Activated CD8-positive, alpha-beta T cell treated with anti-CD3 and anti-CD28 coated beads, Interleukin-2, amount 10 ng/mL, durations not matched to agents 7 days and 5 days (primary cell): ENCODE data around the gene RAMACL. TPM values are rescaled to one million over a fixed set of nuclear protein-coding genes. Genes with fewer than 3 reads are reported as not detected.

Experiments used
- ATAC-seq: fragments of 150-1000 bp; cut with Tn5 transposase; one replicate; pipeline ENCODE4 v1.10.0; 2021; ENCODE audit warnings: moderate library complexity
- CTCF ChIA-PET: fragments of 350-600 bp; sonication (Branson Sonifier 250); formaldehyde crosslinking; loops from one replicate; lab custom pipeline; 2021; ENCODE audit warnings: antibody characterized with exemption; lab: Charles Lee
- POLR2A ChIA-PET: fragments of 350-600 bp; sonication (Branson Sonifier 250); formaldehyde crosslinking; loops from one replicate; lab custom pipeline; 2021; ENCODE audit warnings: antibody characterized with exemption; lab: Charles Lee
- DNase-seq: peaks from one replicate; pipeline ENCODE4 v3.0.0-alpha.2; 2020
- H3K27ac Mint-ChIP-seq: one replicate; pipeline ENCODE4 v1.8.0; 2021; ENCODE audit warnings: mild to moderate bottlenecking, mixed read lengths
- H3K27me3 Mint-ChIP-seq: one replicate; pipeline ENCODE4 v1.8.0; 2021; ENCODE audit warnings: low read depth, mixed read lengths
- H3K36me3 Mint-ChIP-seq: one replicate; pipeline ENCODE4 v1.8.0; 2021; ENCODE audit warnings: low read depth, mixed read lengths
- H3K4me1 Mint-ChIP-seq: one replicate; pipeline ENCODE4 v1.8.0; 2021; ENCODE audit warnings: low read depth, mixed read lengths
- H3K4me3 Mint-ChIP-seq: one replicate; pipeline ENCODE4 v1.8.0; 2021; ENCODE audit warnings: mild to moderate bottlenecking, mixed read lengths
- H3K9me3 Mint-ChIP-seq: one replicate; pipeline ENCODE4 v1.8.0; 2022; ENCODE audit warnings: mixed read lengths; ENCODE audit not compliant: insufficient read depth
- total RNA-seq, 2 experiments: library from RNA; stranded (reverse); gene quantifications; one replicate each; pipeline ENCODE4 v1.2.3, GENCODE V29; 2021

The RAMACL gene
- total RNA-seq, 2 experiments from 2014 or later = 0.16 to 0.29 TPM

DNA sequence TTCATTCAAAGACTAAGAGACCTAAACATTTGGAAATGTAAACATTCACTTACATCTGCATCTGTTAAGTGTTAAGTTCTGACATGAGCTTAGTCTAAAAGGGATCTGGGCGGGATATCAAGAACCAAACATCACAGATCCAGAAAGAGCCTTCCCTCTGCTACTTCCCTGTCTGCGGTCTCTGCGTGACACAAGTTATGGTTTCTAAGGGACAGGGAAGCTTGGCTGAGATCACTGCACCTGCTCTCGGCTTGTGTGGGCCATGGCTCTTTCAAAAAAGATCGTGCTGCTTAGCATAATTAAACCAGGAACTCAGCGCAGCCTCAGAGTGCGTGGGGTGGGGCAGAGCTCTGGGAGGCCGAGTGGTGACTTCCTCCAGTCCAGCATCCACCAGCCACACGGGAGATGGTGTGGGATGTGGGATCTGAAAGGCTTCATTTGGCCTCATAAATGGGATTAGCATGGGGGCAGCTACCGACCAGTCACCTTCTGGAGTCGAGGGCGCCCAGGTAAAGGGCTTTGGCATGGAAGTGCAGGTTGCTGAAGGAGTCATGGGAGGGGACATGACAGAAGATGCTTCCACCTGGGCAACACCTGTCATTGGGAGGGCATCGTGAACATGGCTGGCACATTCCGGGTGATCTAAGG, 16.7 kb upstream of the RAMACL start:
- Mint-ChIP-seq H3K4me1 (no peaks in the 10 kb centered on the region), H3K9me3 (no peaks in the 10 kb centered on the region), H3K27ac (no peak overlapping the region), H3K27me3 (peaks cover 4% of the 10 kb centered on the region), H3K36me3 (no peaks in the 10 kb centered on the region), H3K4me3 (no peak overlapping the region)
- ATAC-seq (no peak), DNase-seq (no peak)
- POLR2A ChIA-PET = no interaction called here
- CTCF ChIA-PET = no interaction called here

DNA sequence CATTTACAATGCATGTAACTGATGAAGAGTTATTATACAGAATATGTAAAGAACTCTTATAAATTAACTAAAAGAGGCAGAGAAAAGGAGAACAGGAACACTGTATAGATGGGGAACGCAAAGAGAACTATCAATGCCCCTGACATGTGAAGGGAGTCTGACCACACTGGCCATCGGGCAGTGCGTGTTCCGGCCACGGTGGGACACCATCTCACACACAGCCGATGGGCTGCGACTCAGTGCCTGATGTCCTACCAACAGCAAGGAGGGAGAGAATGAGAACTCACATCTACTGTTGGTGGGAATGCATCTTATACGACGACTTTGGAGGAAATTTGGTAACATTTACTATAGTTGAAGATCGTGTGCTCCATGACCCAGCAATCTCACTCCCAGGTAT, 15.5 kb upstream of the RAMACL start:
- no peak for ATAC-seq
- Mint-ChIP-seq H3K9me3 (no peaks in the 10 kb centered on the region), H3K4me3 (no peak overlapping the region), H3K27me3 (peaks cover 4% of the 10 kb centered on the region), H3K27ac (no peak overlapping the region), H3K4me1 (no peaks in the 10 kb centered on the region), H3K36me3 (no peaks in the 10 kb centered on the region)
- ChIA-PET CTCF (no interaction called here), POLR2A (no interaction called here)
- DNase-seq = no peak

DNA sequence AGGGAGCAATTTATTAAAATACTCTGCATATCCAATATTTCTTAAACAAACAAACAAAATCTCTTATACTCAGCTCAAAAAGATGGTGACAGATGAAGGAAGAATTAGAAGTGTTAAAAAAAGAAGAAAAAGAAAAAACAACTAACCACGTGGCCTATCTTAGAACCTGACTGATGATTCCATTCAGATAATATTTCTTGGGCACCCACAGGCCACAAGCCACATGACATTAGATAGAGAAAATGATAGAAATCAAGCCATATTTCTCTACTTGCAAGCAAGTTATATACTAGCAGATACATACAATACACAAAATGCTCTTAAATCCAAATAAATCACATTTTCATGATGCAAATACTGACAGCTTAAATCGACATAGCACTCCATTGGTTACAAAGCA, 14.5 kb upstream of the RAMACL start:
- ChIA-PET CTCF (no interaction called here), POLR2A (no interaction called here)
- Mint-ChIP-seq H3K27me3 (peaks cover 4% of the 10 kb centered on the region), H3K4me1 (no peaks in the 10 kb centered on the region), H3K9me3 (no peaks in the 10 kb centered on the region), H3K27ac (no peak overlapping the region), H3K4me3 (no peak overlapping the region), H3K36me3 (no peaks in the 10 kb centered on the region)
- ATAC-seq = no peak
- DNase-seq = no peak

DNA sequence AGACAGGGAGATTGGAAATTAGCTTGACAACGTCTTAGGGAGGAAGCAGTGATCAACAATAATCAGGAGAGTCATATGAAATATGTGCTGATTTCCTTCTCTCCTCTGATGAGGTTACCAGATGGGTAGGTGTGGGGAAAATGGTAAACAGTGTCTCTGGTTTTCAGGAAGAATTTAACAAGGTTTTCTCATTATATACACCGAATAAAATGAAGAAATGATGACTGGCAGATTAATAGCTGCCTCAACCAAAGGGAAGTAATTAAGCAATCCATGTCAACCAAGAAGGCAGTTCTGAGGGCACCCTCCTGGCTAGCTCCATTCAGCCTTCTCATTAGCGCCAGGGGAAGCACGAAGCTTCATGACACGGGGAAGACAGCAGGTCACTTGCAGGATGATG, 12.7 kb upstream of the RAMACL start:
- no peak for ATAC-seq
- POLR2A ChIA-PET = no interaction called here
- H3K36me3 Mint-ChIP-seq = no peaks in the 10 kb centered on the region

DNA sequence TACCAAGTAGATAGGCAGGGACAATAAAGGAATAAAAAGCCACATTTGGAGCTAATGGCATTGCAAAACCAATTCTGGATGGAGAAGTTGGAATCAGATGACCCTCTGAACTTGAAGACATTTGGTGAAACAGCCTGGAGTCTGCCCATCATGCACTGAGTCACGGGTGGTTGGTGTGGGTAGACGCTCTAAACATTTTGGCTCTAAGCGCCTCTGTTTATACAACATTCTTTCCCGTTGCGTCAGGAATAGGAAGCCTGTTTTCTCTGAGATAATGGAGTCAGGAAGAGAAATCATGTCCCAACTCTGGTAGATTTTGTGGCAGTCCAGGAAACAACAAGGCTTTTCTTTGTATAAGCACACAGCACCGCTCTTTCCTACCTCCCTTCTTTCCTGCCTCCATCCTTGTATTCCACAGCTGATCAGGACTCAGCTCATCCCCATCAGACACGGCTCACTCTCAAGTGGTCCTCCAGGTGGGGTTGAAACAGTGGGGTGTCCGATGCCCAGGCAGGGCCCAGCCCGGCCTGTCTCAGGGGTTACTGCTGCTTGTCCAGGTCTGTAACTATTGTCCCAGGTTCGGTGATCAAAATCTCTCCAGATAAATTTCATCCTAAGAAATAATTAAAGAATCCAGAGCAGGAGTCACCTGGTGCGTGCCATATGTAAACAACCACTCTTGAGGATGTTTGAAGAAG, 12.1 kb upstream of the RAMACL start:
- no peak for DNase-seq
- H3K4me1 Mint-ChIP-seq = no peaks in the 10 kb centered on the region
- H3K4me3 Mint-ChIP-seq = no peak overlapping the region
- H3K9me3 Mint-ChIP-seq = no peaks in the 10 kb centered on the region
- H3K36me3 Mint-ChIP-seq = no peaks in the 10 kb centered on the region
- H3K27me3 Mint-ChIP-seq = peaks cover 4% of the 10 kb centered on the region
- no peak overlapping the region for H3K27ac Mint-ChIP-seq
- ATAC-seq = no peak
- ChIA-PET CTCF (no interaction called here), POLR2A (no interaction called here)

More for the DNA sequence above, 12.7 kb upstream of the RAMACL start:
- Mint-ChIP-seq H3K27ac (no peak overlapping the region), H3K4me1 (no peaks in the 10 kb centered on the region), H3K4me3 (no peak overlapping the region), H3K27me3 (peaks cover 4% of the 10 kb centered on the region), H3K9me3 (no peaks in the 10 kb centered on the region)
- no peak for DNase-seq
- CTCF ChIA-PET = no interaction called here

DNA sequence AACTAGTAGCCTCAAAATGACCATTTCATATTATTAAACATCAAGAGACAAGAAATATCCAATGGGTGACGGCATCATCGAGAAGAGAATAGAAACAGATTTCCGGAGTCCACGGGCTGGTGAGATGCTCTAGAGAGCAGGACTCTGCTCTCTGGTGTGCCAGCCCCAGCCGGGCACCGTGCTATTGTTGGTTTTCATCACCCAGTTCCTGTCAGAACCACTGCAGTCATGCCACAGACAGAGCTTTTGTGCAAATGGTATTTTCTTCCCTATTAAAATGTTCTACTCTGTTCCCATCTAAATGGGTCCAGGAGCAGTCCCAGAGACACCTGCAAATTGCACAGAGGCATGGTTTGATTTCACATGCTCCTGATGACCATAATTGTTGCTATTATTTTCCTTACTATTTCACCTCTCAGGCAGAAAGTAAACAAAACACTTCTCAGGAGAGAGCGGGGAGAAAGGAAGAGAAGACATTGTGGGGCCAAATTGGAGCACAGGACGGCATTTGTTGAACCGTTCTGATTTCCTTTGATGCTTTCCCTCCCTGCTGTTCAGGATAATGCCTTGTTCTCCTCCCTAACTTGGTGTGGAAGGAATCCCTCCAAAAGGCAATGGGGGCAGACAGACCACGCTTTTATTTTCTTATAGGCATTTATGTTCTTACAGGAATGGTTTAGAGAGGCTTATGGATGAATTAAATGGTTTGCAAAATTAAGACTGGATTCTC, 11.4 kb upstream of the RAMACL start:
- Mint-ChIP-seq H3K9me3 (no peaks in the 10 kb centered on the region), H3K27ac (no peak overlapping the region), H3K27me3 (peaks cover 4% of the 10 kb centered on the region), H3K4me3 (no peak overlapping the region), H3K4me1 (no peaks in the 10 kb centered on the region), H3K36me3 (no peaks in the 10 kb centered on the region)
- POLR2A ChIA-PET = no interaction called here
- ATAC-seq (no peak), DNase-seq (no peak)
- CTCF ChIA-PET = no interaction called here

DNA sequence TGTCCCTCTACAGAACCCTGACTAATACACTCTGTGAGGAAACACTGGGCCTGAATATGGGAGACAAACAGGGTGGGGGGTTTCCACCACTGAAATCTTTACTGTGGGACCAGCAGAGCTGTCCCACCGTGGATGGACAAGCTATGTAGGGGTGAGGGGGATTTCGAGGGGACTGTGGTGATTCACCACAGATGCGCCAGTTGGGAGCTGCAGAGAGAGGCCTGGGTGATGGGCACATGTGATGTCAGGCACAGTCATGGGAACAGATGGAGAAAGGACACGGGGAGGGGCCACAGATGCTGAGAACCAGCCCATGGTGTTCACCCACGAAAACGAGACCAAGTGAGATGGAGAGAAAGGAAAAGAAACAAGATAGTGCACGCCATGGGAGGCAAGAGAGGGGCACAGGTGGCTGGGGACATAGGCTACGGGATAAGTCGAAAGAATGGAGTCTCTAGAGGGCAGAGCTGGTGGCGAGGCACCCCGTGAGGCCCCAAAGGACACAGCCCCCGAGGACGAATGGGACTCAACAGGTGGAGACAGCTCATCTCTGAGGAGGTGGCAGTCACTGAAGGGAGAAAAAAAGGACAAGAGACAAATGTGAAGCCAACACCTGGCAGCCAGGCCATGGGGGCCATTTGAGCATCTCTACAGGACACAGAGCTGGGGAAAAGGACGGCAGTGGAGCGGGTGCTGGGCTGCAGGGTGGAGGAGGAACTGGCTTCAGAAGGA, 10.5 kb upstream of the RAMACL start:
- H3K27me3 Mint-ChIP-seq = peaks cover 4% of the 10 kb centered on the region
- H3K36me3 Mint-ChIP-seq = no peaks in the 10 kb centered on the region
- H3K9me3 Mint-ChIP-seq = no peaks in the 10 kb centered on the region
- ChIA-PET CTCF (no interaction called here), POLR2A (no interaction called here)
- H3K4me1 Mint-ChIP-seq = no peaks in the 10 kb centered on the region
- H3K27ac Mint-ChIP-seq = no peak overlapping the region
- ATAC-seq (no peak), DNase-seq (no peak)
- H3K4me3 Mint-ChIP-seq = no peak overlapping the region

DNA sequence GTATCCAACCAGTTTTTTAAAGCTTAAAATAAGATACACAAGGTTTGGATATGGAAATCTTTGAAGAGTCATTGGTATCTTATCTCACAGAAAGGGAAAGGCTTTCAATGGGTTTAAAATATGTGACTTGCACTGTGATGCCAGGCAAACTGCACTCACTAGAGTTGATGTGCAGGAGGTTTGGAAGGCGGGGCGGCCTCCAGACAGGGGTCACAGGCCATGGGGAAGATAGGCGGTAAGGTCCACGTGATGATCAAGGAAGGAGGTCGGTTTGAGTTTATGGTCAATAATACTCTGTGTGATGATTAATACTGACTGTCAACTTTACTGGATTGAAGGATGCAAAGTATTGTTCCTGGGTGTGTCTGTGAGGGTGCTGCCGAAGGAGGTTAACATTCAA, 9.5 kb upstream of the RAMACL start:
- Mint-ChIP-seq H3K36me3 (no peaks in the 10 kb centered on the region), H3K9me3 (no peaks in the 10 kb centered on the region), H3K27ac (no peak overlapping the region), H3K4me1 (no peaks in the 10 kb centered on the region), H3K27me3 (peaks cover 2% of the 10 kb centered on the region), H3K4me3 (no peak overlapping the region)
- CTCF ChIA-PET = no interaction called here
- no peak for DNase-seq
- ATAC-seq = no peak
- POLR2A ChIA-PET = no interaction called here

DNA sequence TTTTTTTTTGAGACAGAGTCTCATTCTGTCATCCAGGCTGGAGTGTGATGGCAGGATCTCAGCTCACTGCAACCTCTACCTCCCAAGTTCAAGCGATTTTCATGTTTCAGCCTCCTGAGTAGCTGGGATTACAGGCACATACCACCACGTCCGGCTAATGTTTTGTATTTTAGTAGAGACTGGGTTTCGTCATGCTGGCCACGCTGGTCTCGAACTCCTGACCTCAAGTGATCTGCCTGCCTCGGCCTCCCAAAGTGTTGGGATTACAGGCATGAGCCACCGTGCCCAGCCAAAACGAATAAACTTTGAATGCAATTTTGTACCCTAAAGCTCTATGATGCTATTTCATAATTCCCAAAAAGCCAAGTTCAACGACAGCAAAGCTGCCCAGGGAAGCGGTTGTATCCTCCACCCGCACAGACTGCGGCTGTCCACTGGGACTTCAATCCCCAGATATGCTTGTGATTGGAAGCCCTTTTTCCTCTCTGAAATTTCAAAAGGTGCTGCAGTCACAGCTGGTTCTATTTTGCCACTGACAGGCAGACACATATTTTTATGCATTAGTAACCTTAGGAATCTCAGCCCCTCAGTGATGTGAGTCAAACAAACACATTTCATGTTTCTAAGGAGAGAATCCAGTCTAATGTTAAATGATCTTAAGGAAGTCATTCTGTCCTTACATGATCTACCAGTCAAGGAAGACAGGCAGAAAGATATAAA, 8.7 kb upstream of the RAMACL start:
- ChIA-PET CTCF (no interaction called here), POLR2A (no interaction called here)
- Mint-ChIP-seq H3K36me3 (no peaks in the 10 kb centered on the region), H3K4me3 (no peak overlapping the region), H3K4me1 (no peaks in the 10 kb centered on the region), H3K9me3 (no peaks in the 10 kb centered on the region), H3K27ac (no peak overlapping the region), H3K27me3 (no peaks in the 10 kb centered on the region)
- no peak for DNase-seq
- no peak for ATAC-seq

DNA sequence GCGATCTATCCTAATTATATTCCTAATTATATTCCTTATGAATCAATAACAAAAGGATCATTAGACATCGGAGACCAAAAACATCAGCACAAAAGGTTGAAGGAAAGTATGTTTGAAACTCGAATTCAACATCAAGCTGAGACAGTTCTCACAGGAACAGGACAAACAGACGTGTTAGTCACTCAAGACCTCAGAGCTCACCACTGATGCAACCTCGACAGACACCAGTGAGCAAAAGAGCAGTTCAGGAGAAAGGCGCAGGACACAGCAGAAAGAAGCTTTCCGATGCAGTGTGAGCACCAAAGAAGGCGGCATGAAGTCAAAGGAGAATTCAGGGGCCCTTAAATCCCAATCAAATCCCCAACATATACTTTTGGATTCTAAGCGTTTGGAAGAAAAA, 6.3 kb upstream of the RAMACL start:
- ChIA-PET POLR2A (interaction anchor here (0.6 kb wide), 1 partner anchor 34 kb away, joined by 3 read pairs; no protein-coding TSS in a partner anchor), CTCF (interaction anchor here (0.6 kb wide), 1 partner anchor 347 kb away, joined by 4 read pairs; no protein-coding TSS in a partner anchor)
- Mint-ChIP-seq H3K27ac (no peak overlapping the region), H3K4me1 (peaks cover 14% of the 10 kb centered on the region), H3K4me3 (no peak overlapping the region), H3K27me3 (no peaks in the 10 kb centered on the region), H3K9me3 (no peaks in the 10 kb centered on the region), H3K36me3 (no peaks in the 10 kb centered on the region)
- no peak for ATAC-seq
- DNase-seq = no peak

DNA sequence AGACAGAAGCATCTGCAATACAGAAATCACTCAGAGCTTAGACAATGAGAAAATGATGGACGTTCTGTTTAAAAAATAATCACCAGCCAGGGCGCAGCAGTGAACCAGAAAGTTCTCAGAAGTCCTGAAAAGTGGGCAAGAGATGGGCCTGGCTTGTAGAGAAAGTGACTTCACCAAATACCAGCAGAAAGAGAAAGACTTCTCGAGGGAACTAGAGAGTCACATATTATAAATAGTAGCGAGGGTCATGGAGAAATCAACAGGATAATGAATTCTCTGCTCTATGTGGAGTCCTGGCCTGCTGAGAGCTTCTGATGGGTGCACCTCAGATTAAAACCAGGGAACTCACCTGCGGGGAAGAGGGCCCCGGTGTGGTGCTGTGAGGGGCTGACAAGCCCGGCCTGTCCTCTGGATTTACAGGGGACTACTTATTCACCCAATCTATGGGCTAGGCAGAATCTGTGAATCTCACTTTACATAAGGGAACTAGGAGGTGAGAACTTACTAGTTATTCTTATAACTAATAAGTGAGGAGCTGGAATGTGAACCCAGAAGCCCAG, 5.6 kb upstream of the RAMACL start:
- POLR2A ChIA-PET = no interaction called here
- DNase-seq = no peak

More for the DNA sequence above, 5.6 kb upstream of the RAMACL start:
- ATAC-seq = no peak
- H3K27ac Mint-ChIP-seq = no peak overlapping the region
- CTCF ChIA-PET = interaction anchor here (0.6 kb wide), 1 partner anchor 347 kb away, joined by 4 read pairs; no protein-coding TSS in a partner anchor
- H3K36me3 Mint-ChIP-seq = no peaks in the 10 kb centered on the region
- no peaks in the 10 kb centered on the region for H3K27me3 Mint-ChIP-seq
- no peaks in the 10 kb centered on the region for H3K9me3 Mint-ChIP-seq
- H3K4me1 Mint-ChIP-seq = peaks cover 14% of the 10 kb centered on the region
- H3K4me3 Mint-ChIP-seq = no peak overlapping the region
